Stromal cell of bone marrow (primary cell): ENCODE measurements around the gene CTTNBP2NL.

Source experiments
- DNase-seq: peaks from one replicate; pipeline ENCODE4 v3.0.0-alpha.2; 2012; ENCODE audit warnings: low read depth

Gene CTTNBP2NL

GRCh38 chr1:112395821-112396652, at the start of gene CTTNBP2NL:
Gene CTTNBP2NL (plus strand): TSS chr1:112396214. CDS start chr1:112416166, 19,952 bp downstream.
- DNase-seq = peak; percentile 96

DNA sequence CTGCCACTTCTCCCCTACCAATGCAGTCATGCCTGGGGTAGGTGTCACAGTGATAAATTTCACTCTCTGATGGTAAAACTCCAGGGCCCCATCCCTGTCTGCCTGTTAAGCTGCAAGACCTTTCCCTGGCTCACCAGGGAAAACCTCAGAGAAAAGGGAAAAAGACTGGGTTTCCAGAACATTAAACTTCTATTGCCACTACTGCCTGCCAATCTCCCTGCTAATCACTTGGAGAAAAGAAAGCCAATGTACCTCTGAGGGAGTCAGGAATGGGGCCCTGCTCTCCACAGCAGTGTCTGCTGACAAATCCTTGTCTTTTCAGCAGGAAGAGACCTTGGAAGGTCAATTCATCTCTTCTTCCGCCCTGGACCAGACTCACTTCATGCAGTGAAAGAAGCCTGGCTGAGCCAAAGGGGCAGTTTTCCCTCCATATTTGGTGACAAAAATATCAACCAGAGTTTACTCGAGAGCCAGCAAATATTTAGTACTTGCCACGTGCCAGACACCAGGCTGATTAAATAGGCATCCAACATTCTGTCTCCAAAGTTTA, 49.1 kb upstream of the CTTNBP2NL start:
- DNase-seq = no peak

- no peak for DNase-seq
Measured at GRCh38 chr1:112356765-112357164, 39.2 kb upstream of the CTTNBP2NL start.

- DNase-seq = no peak
Measured at GRCh38 chr1:112357467-112357866, 38.5 kb upstream of the CTTNBP2NL start.

GRCh38 chr1:112358061-112358770, 37.8 kb upstream of the CTTNBP2NL start:
- DNase-seq = peak; percentile 25

GRCh38 chr1:112358798-112359408, 37.1 kb upstream of the CTTNBP2NL start:
- DNase-seq = peak; percentile 36

DNA sequence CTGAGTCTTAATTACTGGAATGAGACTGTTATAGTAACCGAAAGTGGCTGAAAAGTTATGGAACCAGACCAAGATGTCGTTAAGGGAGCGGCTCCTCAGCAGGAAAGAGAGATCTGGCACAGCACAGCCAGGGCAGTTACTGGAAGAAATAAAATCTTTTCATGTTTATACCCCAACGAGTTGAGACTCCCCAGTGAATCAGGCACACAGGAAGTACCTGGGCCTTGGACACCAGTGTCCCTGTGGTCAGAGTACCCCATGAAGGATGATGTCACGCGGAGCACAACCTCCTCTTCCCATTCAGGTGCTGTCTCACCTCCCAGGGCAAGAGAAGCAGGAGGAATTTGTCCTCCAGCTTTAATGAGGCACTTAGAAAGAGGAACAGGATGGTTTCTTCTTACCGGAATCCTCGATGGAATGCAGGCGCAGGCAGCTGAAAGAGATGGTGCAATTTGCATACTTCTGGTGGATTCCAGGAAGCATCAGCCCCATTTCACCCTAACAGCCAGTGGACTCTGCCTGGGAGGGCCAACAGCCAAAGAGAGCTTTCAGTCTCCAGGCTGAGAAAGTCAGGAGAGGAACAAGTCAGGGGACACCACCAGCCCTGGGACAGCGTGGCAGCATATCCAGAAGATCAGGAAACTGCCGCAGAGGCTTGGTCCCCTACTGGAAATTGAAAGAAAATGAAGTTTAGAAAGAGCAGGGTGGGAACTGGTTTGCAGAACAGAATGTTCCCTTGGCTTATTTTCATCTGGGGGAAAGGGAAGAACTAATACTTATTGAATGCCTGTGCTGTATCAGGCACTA, 35.9 kb upstream of the CTTNBP2NL start:
- peak; percentile 44 for DNase-seq

- DNase-seq = no peak
Measured at GRCh38 chr1:112363636-112364035, 32.4 kb upstream of the CTTNBP2NL start.

GRCh38 chr1:112368198-112368597, 27.8 kb upstream of the CTTNBP2NL start:
- no peak for DNase-seq

DNA sequence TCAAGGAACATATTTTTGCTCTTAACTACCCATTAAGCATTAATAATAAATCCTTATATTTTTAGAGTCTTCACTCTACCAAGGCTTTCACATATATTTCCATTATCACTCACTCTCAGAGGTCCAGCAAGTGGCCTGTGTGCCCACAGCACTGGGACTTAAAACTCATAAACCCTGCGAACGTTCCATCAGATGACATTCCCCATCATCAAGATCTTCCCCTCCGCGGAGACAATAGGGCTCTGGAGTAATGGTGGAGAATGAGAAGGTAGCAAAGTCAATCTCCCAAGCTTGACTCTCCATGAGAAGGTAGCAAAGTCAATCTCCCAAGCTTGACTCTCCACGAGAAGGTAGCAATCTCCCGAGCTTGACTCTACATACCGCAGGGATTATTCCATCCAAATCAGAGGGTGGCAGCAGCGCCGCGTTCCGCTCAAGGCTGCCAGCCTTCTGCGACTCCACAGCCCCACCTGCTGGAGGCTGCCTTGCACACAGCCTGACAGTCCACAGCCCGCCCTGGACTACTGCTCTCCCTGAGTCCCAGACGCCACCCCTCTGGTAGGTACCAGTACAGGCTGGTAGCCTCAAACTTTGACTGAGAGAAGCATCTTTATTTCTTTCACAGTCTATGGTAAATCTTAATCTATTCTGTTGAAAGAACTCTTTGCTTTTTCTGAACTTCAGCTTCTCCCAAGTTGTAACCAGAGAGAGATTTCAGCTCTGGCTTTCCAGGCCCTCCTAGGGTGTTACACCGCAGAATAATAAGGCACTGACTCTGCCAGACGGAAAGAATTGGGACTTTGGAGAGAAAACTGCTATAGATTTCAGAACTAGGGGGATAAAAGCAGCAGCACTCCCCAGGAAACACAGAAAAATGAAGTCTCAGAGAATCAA, 26.4 kb upstream of the CTTNBP2NL start:
- DNase-seq = peak; percentile 69

GRCh38 chr1:112370996-112371395, 25.0 kb upstream of the CTTNBP2NL start:
- DNase-seq = no peak

GRCh38 chr1:112371775-112372174, 24.2 kb upstream of the CTTNBP2NL start:
- DNase-seq = no peak

DNA sequence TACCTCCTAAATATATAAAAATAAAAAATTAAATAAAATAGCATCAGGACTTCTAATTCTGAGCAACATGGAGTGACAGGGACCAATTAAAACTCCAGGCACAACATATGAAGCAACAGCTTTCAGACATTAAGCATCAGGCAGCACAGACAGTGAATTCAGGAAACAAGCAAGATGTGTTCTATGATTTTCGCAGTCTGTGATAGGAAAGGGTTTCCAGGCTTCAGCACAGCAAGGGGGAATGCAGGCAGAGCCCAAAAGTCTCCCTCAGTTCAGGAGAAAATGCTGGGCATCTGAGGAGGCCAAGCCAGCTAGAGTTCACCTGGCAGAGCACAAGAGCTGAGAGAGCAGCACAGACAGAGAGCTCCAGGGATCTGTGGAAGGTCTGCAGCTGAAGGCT, 22.2 kb upstream of the CTTNBP2NL start:
- DNase-seq = no peak

DNA sequence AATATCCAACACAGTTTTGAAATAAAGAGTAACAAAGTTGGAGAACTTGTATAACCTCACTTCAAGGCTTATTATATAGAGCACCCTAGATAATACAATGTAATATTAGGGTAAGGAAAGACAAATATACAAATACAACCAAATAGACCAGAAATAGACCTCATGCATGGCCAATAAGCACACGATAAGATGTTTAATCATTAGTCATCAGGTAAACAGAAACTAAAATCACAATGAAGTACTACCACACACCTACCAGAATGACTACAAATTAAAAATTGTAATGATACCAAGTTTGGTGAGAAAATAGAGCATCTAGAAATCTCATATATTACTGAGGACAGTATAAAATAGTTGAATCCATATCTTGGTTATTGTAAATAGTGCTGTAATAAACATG, 20.3 kb upstream of the CTTNBP2NL start:
- no peak for DNase-seq

GRCh38 chr1:112380356-112380755, 15.7 kb upstream of the CTTNBP2NL start:
- DNase-seq = no peak

- DNase-seq = no peak
Measured at GRCh38 chr1:112381324-112382076, 14.5 kb upstream of the CTTNBP2NL start.

DNA sequence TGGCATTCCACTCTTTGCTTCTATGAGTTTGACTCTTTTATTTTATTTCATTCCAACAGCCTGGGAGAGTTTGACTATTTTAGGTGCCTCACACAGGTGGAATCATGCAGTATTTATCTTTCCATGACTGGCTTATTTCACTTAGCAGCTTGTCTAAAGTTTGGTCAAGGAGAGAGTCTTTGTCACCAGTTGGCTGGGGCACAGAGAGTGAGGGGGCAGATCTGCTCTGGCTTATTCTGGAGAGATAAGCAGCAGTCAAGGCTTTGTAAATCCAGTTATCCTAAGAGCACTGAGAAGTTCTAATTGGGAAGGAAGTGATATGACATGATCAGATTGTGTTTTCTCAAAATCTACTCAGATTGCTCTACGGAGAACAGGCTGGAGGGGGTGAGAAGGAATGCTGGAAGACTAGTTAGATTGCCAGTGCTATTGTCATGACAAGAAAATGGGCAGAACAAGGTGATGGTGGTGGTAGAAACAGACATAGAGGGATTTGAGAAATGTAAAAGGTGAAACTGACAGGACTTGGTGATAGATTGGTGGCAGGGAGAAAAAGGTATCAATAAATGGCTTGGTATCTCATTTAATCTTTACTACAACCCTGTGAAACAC, 12.1 kb upstream of the CTTNBP2NL start:
- DNase-seq = no peak

DNA sequence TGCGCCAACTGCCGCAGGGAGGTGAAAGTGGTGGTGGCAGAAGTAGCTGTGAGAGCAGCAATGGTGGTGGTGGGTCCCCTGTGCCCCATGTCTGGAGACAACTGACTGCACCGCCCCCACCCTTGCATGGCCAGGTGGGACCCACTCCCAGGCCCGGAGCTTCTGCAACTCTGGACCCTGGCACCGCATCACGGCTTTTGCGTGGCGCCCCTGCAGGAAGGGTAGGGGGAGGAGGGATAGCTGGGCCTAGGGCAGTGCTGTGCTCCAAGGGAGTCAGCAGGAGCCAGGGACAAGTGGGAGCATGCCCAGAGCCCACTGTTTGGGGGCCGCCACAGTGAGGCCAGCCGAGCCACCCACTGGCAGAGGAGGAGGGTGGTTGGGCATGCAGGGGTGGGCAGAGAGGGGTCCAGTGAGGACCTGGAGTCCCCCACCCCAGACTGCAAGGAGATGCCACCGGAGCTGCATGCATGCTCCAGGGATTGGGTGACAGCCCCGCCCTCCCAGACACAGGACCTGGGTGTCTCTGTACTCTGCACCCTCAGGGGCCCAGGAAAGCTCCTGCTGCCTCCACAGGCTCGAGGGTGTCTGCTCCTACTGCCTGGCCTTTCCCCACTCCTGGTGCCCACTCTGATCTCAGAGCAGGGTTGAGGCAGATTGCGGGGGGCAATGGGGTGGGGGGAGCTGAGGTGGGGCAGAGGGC, 9.8 kb upstream of the CTTNBP2NL start:
- no peak for DNase-seq
